Ovary (tissue), 9 donors: ENCODE data around the gene SLC30A3. TPM values are rescaled to one million over a fixed set of nuclear protein-coding genes. Genes with fewer than 3 reads are reported as not detected.

Source experiments
- DNase-seq, 5 donors: peaks; one replicate each; pipeline ENCODE4 v3.0.0-alpha.2; 2019 to 2020
- H3K27ac ChIP-seq, 2 donors: fragments of 200-600 bp; one replicate each; pipeline versions ENCODE4 v1.5.1 to v1.8.0; 2019 to 2022
- H3K27me3 ChIP-seq: fragments of 200-600 bp; one replicate; pipeline ENCODE4 v1.8.0; 2022
- H3K36me3 ChIP-seq: fragments of 200-600 bp; sonication (generic); one replicate; pipeline ENCODE4 v1.5.1; 2019
- H3K4me1 ChIP-seq: one replicate; pipeline ENCODE4 v1.8.1; 2013; ENCODE audit warnings: mild to moderate bottlenecking, moderate library complexity; ENCODE audit not compliant: insufficient read depth
- H3K4me3 ChIP-seq: fragments of 200-600 bp; sonication (generic); one replicate; pipeline ENCODE4 v1.5.1; 2017
- H3K9me3 ChIP-seq, 2 donors: fragments of 200-600 bp in 1 of 2; sonication (generic) in 1 of 2; one replicate each; pipeline versions ENCODE4 v1.5.1 to v1.8.1; 2013 to 2019; ENCODE audit warnings: mild to moderate bottlenecking in 1 of 2, moderate library complexity in 1 of 2
- EP300 ChIP-seq: sonication (generic); formaldehyde crosslinking; IDR thresholded peaks from one replicate; pipeline ENCODE4 v1.6.1; 2017; ENCODE audit warnings: antibody characterized with exemption
- POLR2A ChIP-seq: fragments of 450-650 bp; IDR thresholded peaks from one replicate; pipeline ENCODE4 v1.6.1; 2017; ENCODE audit warnings: antibody characterized with exemption, mild to moderate bottlenecking, moderate library complexity
- WGBS, 3 donors: extraction: QIAGEN DNeasy Blood & Tissue Kit in 1 of 3; methylation state at CpG; one replicate each; pipeline versions ENCODE4 v1.1.5 to v1.1.7; 2013 to 2017; 5-methylcytosine and 5-hydroxymethylcytosine counted together
- intact Hi-C, 4 donors: fragments of 100-400 bp; cut with DNase I; formaldehyde crosslinking; loops; one replicate each; pipeline versions ENCODE4 v1.11.0 to v1.15.1; 2022 to 2023
- polyA plus RNA-seq, 2 donors: library from polyadenylated mRNA; stranded (reverse); fragments of 200-250 nt in 1 of 2; fragments of 350-450 nt in 1 of 2; fragmentation: Illumina TruSeq in 1 of 2; extraction: RNeasy Lipid Tissue Mini Kit (QIAGEN cat#74804) in 1 of 2; gene quantifications; one replicate each; pipeline ENCODE4 v1.2.3, GENCODE V29; 2013 to 2014
- total RNA-seq, 7 donors: library from RNA; depleted of rRNA in 2 of 7; stranded (reverse); fragments of >200 nt in 2 of 7; fragmentation: NEBNext Ultra II Directional in 3 of 7; extraction: Animal tissue kit (Norgen Biotek cat#: 25700) in 3 of 7; gene quantifications; one replicate each; pipeline versions ENCODE4 v1.1.0 to v1.2.4, GENCODE V29; 2016 to 2023
- TF ChIP-seq, protein P1 (sequence below), 3 donors: fragments of 450-650 bp in 2 of 3; fragments of 200-600 bp in 1 of 3; IDR thresholded peaks; one replicate each; pipeline versions ENCODE4 v1.5.1 to v1.8.0; 2016 to 2022; ENCODE audit warnings: antibody characterized with exemption in 3 of 3, mild to moderate bottlenecking in 1 of 3
- donor health status: DM: no; HTN: no; CAD: no; lungs with moderate emphysema.
- donor health status: DM: no; HTN: no; CAD: no.
- donor health status: Bipolar disorder and iron deficiency.
- donor health status: DM: yes; HTN: yes; CAD: no.
- donor health status: DM: no; HTN: no; CAD: no.
- donor health status: DM: yes; HTN: yes; CAD: no.

SLC30A3 gene
- total and polyA plus RNA-seq, 9 donors: 0.23 to 1.1 (median 0.36) TPM; not detected in 3

DNA sequence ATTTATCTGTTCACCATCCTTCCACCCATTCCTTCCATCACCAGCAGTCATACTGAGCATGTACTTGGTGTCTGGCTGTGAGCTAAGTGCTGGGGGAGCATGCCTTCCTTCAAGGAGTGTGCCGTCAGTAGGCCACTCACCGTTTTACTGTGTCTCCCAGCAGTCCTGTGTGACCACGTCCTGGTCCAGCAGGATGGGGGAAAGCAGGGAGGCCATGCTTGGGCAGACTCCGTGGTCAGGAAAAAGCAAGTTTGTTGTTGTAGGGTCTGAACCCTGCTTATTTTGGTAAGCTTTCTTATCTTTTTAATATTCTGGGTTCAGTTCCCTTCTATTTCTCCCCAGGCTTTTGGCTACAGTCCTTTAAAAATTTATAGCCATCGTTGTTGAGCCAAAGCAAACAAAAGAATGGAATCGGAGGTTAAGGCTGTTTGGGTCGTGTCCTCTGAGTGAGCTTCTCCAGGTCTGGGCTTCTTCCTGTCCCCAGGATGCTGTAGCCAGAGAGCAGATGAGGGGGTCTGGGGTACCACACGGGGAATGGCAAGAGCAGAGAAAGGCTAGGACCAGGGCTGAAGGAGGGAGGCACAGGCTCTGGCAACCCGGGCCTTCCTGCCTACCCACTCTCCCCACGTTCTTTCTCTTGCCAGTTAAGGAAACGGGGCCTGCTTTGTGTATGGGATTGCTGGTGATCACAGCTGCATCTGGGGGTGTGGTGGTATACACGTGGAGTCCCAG is 13.5 kb downstream of the SLC30A3 start:
- intact Hi-C loops: no loop called here
- WGBS, 3 donors: 18 to 26% (median 19%) methylated on average over 12 of the region's 12 CpGs
- DNase-seq: no peak
- Histone ChIP-seq H3K4me3 (no peak overlapping the region), H3K36me3 (no peaks in the 10 kb centered on the region), H3K27me3 (no peaks in the 10 kb centered on the region), H3K9me3 (no peaks in the 10 kb centered on the region), H3K27ac (no peak overlapping the region), H3K4me1 (peaks cover 5% of the 10 kb centered on the region)
- TF ChIP-seq, protein P1, sequence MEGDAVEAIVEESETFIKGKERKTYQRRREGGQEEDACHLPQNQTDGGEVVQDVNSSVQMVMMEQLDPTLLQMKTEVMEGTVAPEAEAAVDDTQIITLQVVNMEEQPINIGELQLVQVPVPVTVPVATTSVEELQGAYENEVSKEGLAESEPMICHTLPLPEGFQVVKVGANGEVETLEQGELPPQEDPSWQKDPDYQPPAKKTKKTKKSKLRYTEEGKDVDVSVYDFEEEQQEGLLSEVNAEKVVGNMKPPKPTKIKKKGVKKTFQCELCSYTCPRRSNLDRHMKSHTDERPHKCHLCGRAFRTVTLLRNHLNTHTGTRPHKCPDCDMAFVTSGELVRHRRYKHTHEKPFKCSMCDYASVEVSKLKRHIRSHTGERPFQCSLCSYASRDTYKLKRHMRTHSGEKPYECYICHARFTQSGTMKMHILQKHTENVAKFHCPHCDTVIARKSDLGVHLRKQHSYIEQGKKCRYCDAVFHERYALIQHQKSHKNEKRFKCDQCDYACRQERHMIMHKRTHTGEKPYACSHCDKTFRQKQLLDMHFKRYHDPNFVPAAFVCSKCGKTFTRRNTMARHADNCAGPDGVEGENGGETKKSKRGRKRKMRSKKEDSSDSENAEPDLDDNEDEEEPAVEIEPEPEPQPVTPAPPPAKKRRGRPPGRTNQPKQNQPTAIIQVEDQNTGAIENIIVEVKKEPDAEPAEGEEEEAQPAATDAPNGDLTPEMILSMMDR (IDR thresholded peaks at IDR 0.05): no peak
- TF ChIP-seq POLR2A: no peak
- no peak for TF ChIP-seq EP300

- 77 to 93% (median 80%) methylated on average over 4 of the region's 4 CpGs for WGBS, 3 donors
- Histone ChIP-seq H3K27me3 (no peaks in the 10 kb centered on the region), H3K27ac (no peak overlapping the region), H3K36me3 (no peaks in the 10 kb centered on the region), H3K9me3 (no peaks in the 10 kb centered on the region), H3K4me1 (peaks cover 5% of the 10 kb centered on the region), H3K4me3 (no peak overlapping the region)
- TF ChIP-seq POLR2A (no peak), EP300 (no peak)
- TF ChIP-seq, protein P1 (IDR thresholded peaks at IDR 0.05): no peak
- intact Hi-C loops: no loop called here
- no peak for DNase-seq
Observed at GRCh38 chr2:27247893-27248292, 15.0 kb downstream of the SLC30A3 start.

GRCh38 chr2:27245626-27246025 is 17.2 kb downstream of the SLC30A3 start:
- DNase-seq: no peak
- no peak for TF ChIP-seq EP300
- TF ChIP-seq POLR2A: no peak
- TF ChIP-seq, protein P1 (IDR thresholded peaks at IDR 0.05): no peak
- H3K4me3 ChIP-seq: no peak overlapping the region
- H3K36me3 ChIP-seq: no peaks in the 10 kb centered on the region
- H3K4me1 ChIP-seq: peaks cover 5% of the 10 kb centered on the region
- intact Hi-C loops: no loop called here
- WGBS, 3 donors: 51 to 71% (median 58%) methylated on average over 4 of the region's 4 CpGs
- H3K27ac ChIP-seq: no peak overlapping the region
- no peaks in the 10 kb centered on the region for H3K9me3 ChIP-seq
- H3K27me3 ChIP-seq: no peaks in the 10 kb centered on the region

DNA sequence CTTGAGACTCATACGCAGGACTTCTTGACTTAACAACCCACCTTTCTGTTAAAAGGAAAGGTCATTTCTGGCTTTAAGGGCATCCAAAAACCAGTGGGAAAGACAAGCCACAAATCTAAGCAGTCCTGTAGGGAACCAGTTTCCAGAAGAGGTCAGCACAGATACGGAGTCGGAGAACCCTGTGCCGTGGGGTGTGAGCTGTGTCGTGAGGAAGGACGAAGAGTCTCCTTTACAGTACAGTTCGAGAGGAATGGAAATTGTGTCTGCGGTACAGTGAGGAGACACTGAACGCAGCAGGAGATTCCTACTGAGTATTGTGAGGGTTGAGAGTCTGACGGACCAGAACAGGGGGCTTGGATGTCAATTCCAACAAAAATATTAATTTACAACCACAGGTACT is 17.7 kb downstream of the SLC30A3 start:
- no peaks in the 10 kb centered on the region for H3K27me3 ChIP-seq
- DNase-seq: no peak
- WGBS, 3 donors: 56 to 62% (median 62%) methylated on average over 10 of the region's 10 CpGs
- H3K27ac ChIP-seq: no peak overlapping the region
- no peak overlapping the region for H3K4me3 ChIP-seq
- TF ChIP-seq EP300 (no peak), POLR2A (no peak)
- TF ChIP-seq, protein P1 (IDR thresholded peaks at IDR 0.05): no peak
- intact Hi-C loops: no loop called here
- H3K36me3 ChIP-seq: no peaks in the 10 kb centered on the region
- peaks cover 3% of the 10 kb centered on the region for H3K4me1 ChIP-seq
- no peaks in the 10 kb centered on the region for H3K9me3 ChIP-seq
